Peyer's patch (tissue), 4 donors: ENCODE data around the gene TMEM209. TPM values are rescaled to one million over a fixed set of nuclear protein-coding genes. Genes with fewer than 3 reads are reported as not detected.
"Not testable (repeated sequence)": the region's sequence is repeated elsewhere in the genome, so short reads cannot be mapped to it uniquely, and the experiment has no call there.

ENCODE experiments used
- DNase-seq, 3 donors: peaks; one replicate each; pipeline ENCODE4 v3.0.0-alpha.2; 2017 to 2019
- H3K27ac ChIP-seq, 4 donors: fragments of 200-600 bp; sonication (generic); one replicate each; pipeline ENCODE4 v1.5.1; 2016 to 2019
- H3K27me3 ChIP-seq, 2 donors: fragments of 200-600 bp; sonication (generic); one replicate each; pipeline ENCODE4 v1.5.1; 2019
- H3K36me3 ChIP-seq, 3 donors: fragments of 200-600 bp; sonication (generic); one replicate each; pipeline ENCODE4 v1.5.1; 2016 to 2019
- H3K4me1 ChIP-seq, 4 donors: fragments of 200-600 bp; sonication (generic); one replicate each; pipeline ENCODE4 v1.5.1; 2016 to 2019
- H3K4me3 ChIP-seq, 4 donors: fragments of 200-600 bp; sonication (generic); 1 replicate in 3 of 4; 2 replicates in 1 of 4; pipeline ENCODE4 v1.5.1; 2016 to 2019; ENCODE audit warnings: mild to moderate bottlenecking in 1 of 4
- H3K9me3 ChIP-seq, 4 donors: fragments of 200-600 bp; sonication (generic); one replicate each; pipeline ENCODE4 v1.5.1; 2016 to 2019; ENCODE audit warnings: mild to moderate bottlenecking in 1 of 4
- POLR2A ChIP-seq, 2 donors: fragments of 450-650 bp; IDR thresholded peaks; one replicate each; pipeline ENCODE4 v1.5.1; 2017; ENCODE audit warnings: antibody characterized with exemption in 2 of 2, mild to moderate bottlenecking in 2 of 2, moderate library complexity in 2 of 2
- total RNA-seq, 4 donors: library from RNA; depleted of rRNA; stranded (reverse); fragments of >200 nt; gene quantifications; one replicate each; pipeline ENCODE4 v1.1.0, GENCODE V29; 2016
- TF ChIP-seq, protein P1 (sequence below), 6 experiments: fragments of 450-650 bp in 4 of 6; fragments of 200-600 bp in 2 of 6; sonication (generic) in 1 of 6; IDR thresholded peaks; one replicate each; pipeline ENCODE4 v1.5.1; 2017 to 2019; ENCODE audit warnings: antibody characterized with exemption in 6 of 6, mild to moderate bottlenecking in 3 of 6, moderate library complexity in 1 of 6

TMEM209 gene
- total RNA-seq, 4 donors from 2014 or later, result 11.6 to 17.2 (median 15.4) TPM

DNA sequence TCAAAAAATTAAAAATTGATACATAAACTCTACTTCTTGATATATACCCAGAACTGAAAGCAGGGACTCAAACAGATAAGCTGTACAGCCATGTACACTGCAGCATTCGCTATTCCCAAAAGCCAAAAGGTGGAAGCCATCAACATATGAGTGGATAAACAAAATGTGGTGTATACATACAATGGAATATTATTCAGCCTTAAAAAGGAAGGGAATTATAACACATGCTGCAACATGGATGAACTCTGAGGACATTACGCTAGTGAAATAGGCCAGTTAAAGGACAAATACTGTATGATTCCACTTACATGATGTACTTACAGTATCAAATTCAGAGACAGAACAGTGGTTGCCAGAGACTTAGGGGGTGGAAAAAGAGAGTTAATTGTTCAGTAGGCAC is 8.1 kb downstream of the TMEM209 start:
- no peak overlapping the region for H3K4me3 ChIP-seq
- DNase-seq, result no peak
- peaks cover 0 to 5% (median 0%) of the 10 kb centered on the region in 4 donors for H3K4me1 ChIP-seq
- TF ChIP-seq POLR2A (IDR thresholded peaks at IDR 0.05), result no peak
- TF ChIP-seq, protein P1, sequence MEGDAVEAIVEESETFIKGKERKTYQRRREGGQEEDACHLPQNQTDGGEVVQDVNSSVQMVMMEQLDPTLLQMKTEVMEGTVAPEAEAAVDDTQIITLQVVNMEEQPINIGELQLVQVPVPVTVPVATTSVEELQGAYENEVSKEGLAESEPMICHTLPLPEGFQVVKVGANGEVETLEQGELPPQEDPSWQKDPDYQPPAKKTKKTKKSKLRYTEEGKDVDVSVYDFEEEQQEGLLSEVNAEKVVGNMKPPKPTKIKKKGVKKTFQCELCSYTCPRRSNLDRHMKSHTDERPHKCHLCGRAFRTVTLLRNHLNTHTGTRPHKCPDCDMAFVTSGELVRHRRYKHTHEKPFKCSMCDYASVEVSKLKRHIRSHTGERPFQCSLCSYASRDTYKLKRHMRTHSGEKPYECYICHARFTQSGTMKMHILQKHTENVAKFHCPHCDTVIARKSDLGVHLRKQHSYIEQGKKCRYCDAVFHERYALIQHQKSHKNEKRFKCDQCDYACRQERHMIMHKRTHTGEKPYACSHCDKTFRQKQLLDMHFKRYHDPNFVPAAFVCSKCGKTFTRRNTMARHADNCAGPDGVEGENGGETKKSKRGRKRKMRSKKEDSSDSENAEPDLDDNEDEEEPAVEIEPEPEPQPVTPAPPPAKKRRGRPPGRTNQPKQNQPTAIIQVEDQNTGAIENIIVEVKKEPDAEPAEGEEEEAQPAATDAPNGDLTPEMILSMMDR (IDR thresholded peaks at IDR 0.05), result no peak
- peaks cover 0 to 44% (median 0%) of the 10 kb centered on the region in 3 donors for H3K36me3 ChIP-seq
- H3K9me3 ChIP-seq, result no peaks in the 10 kb centered on the region
- H3K27me3 ChIP-seq, result no peaks in the 10 kb centered on the region
- no peak overlapping the region for H3K27ac ChIP-seq

DNA sequence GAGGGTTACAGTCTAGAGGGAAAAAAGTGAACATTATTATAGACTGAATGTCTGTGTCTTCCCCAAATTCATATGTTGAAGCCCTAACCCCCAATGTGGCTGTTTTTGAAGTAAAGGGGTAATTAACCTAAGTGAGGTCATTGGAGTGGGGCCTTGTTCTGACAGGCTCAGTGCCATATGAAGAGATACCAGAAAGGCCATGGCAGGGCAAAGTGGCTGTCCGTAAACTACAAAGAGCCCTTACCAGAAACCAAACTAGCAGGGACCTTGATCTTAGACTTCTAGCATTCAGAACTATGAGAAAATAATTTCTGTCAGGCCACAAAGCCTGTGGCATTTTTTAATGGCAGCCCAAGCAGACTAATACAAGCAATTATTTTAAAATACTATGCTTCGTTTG is 8.7 kb downstream of the TMEM209 start:
- Histone ChIP-seq H3K27ac (no peak overlapping the region), H3K4me1 (peaks cover 0 to 5% (median 0%) of the 10 kb centered on the region in 4 donors), H3K9me3 (no peaks in the 10 kb centered on the region), H3K36me3 (peaks cover 0 to 50% (median 0%) of the 10 kb centered on the region in 3 donors), H3K27me3 (no peaks in the 10 kb centered on the region), H3K4me3 (no peak overlapping the region)
- TF ChIP-seq POLR2A (IDR thresholded peaks at IDR 0.05), result no peak
- TF ChIP-seq, protein P1 (IDR thresholded peaks at IDR 0.05), result no peak
- no peak for DNase-seq

DNA sequence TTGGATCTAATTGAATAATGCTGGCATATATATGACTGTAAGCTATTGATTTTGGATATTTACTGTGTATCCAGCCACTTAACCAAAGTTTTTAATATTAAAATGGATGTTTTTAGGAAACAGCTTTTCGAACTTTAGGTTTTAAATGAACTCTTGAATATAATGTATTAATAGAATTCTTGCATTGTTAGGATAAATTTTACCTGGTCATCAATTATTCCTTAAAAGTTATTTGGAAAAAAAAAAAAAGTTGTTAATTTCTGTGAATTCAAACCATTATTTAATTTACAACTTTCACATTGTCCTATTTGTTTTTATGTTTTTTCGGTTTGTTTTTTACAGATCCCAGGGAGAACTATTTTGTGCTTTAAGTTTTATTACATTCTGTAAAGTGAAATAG is 9.8 kb downstream of the TMEM209 start:
- H3K36me3 ChIP-seq, result peaks cover 0 to 58% (median 0%) of the 10 kb centered on the region in 3 donors

DNA sequence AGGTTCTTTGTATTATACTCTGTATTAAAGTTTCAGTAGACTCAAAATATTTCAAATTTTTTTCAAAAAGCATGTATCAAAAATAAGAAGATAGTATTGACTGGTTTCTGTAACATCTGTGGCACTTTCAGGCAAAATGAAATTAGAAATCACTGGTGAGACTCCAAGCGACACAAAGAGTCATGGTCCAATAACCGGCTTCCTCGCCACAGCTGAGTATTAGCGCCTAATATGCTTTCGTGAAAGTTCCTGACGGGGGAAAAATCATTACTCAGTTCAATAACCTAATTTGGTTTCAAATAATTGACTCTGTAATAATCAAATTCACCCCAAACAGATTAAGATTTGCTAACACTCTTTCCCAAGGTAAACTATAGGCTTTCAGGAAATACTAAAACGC is 13.4 kb downstream of the TMEM209 start:
- Histone ChIP-seq H3K9me3 (no peaks in the 10 kb centered on the region), H3K4me1 (no peaks in the 10 kb centered on the region), H3K27ac (no peak overlapping the region), H3K27me3 (no peaks in the 10 kb centered on the region), H3K4me3 (no peak overlapping the region), H3K36me3 (peaks cover 0 to 49% (median 0%) of the 10 kb centered on the region in 3 donors)
- no peak for DNase-seq
- TF ChIP-seq POLR2A (IDR thresholded peaks at IDR 0.05), result no peak
- TF ChIP-seq, protein P1 (IDR thresholded peaks at IDR 0.05), result no peak

More for the DNA sequence above, 9.8 kb downstream of the TMEM209 start:
- H3K27ac ChIP-seq, result no peak overlapping the region
- no peak overlapping the region for H3K4me3 ChIP-seq
- DNase-seq, result no peak
- no peak for TF ChIP-seq POLR2A (IDR thresholded peaks at IDR 0.05)
- TF ChIP-seq, protein P1 (IDR thresholded peaks at IDR 0.05), result no peak
- H3K9me3 ChIP-seq, result no peaks in the 10 kb centered on the region
- no peaks in the 10 kb centered on the region for H3K4me1 ChIP-seq
- no peaks in the 10 kb centered on the region for H3K27me3 ChIP-seq

DNA sequence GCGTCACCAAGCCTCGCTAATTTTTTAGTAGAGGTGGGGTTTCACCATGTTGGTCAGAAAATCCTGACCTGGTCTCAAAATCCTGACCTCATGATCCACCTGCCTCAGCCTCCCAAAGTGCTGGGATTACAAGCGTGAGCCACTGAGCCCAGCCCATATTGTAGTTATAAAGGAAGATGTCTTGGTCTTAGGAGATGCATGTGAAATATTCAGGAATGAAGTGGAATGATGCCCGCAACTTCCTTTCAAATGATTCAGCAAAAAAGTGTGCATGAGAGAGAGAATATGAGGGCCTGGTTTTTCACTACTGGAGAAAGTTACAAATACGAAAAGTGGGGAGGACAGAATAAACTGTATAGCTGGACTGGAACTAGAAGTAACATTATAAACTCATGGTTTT is 15.9 kb downstream of the TMEM209 start:
- Histone ChIP-seq H3K36me3 (peaks cover 0 to 47% (median 0%) of the 10 kb centered on the region in 3 donors), H3K27me3 (no peaks in the 10 kb centered on the region), H3K4me3 (no peak overlapping the region), H3K9me3 (no peaks in the 10 kb centered on the region), H3K27ac (no peak overlapping the region), H3K4me1 (no peaks in the 10 kb centered on the region)
- DNase-seq, result no peak
- TF ChIP-seq, protein P1 (IDR thresholded peaks at IDR 0.05), result no peak
- TF ChIP-seq POLR2A (IDR thresholded peaks at IDR 0.05), result no peak

DNA sequence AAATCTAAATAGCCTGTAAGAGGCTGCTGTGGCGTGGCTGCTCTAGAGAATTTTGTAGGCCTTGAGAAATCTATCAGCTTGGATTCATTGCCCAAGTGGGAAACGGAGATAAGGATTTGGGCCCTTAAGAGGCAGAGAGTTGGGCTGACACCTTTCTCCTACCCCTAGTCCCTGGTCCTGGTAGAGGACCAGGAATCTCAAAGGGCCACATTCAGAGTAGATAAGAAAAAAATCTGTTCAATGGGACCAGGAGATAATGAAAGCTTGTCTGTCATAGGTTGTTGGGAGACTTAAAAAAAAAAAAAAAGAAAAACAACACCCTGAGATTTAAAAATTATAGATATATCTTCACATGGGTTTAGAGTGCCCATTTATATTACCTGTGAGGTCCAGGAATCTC is 17.8 kb downstream of the TMEM209 start:
- DNase-seq, result no peak
- no peaks in the 10 kb centered on the region for H3K4me1 ChIP-seq
- no peak overlapping the region for H3K4me3 ChIP-seq
- TF ChIP-seq, protein P1 (IDR thresholded peaks at IDR 0.05), result no peak
- TF ChIP-seq POLR2A (IDR thresholded peaks at IDR 0.05), result no peak
- peaks cover 0 to 51% (median 0%) of the 10 kb centered on the region in 3 donors for H3K36me3 ChIP-seq
- H3K27ac ChIP-seq, result no peak overlapping the region
- no peaks in the 10 kb centered on the region for H3K27me3 ChIP-seq
- H3K9me3 ChIP-seq, result no peaks in the 10 kb centered on the region

DNA sequence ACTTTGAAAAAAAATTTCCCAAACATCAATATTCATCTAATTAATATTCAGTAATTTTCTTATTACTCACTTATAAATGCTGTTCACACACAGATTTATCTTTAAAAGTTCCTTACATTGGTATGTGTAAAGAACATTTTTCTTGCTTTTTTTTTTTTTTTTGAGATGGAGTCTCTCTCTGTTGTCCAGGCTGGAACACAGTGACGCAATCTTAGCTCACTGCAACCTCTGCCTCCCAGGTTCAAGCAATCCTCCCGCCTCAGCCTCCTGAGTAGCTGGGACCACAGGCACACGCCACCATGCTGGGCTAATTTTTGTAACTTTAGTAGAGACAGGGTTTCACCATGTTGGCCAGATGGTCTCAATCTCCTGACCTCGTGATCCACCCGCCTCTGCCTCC is 20.9 kb downstream of the TMEM209 start:
- H3K4me1 ChIP-seq, H3K9me3 ChIP-seq, H3K4me3 ChIP-seq, DNase-seq, H3K27me3 ChIP-seq, H3K27ac ChIP-seq: not testable (repeated sequence)
- H3K36me3 ChIP-seq, result peaks cover 0 to 53% (median 0%) of the 10 kb centered on the region in 3 donors
